ENCODE data around the gene CASZ1.

DNA sequence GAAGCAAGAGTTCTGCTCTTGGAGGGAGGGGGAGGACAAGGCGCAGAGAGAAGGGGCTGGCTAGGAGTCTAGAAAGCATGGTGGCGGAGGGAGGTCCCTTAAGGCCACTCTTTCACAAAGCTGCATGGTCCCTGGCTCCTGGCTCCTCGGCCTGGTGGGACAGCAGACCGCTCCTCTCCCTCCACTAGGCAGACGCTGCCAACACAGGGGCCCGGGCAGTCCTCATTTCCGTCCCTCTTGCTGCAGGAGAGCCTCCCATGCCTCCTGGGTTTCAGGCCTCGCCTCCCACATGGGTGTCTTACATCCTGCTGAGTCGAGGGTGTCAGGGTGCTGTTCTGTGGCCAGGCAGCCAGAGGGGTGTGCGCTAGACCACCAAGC is 108.0 kb downstream of the CASZ1 start:
- TF ChIP-seq YY1 (IDR thresholded peaks at IDR 0.05; ENCODE audit: insufficient read depth, insufficient read length) (no peak), SUZ12 (IDR thresholded peaks at IDR 0.05; ENCODE audit: extremely low read depth, insufficient read depth, insufficient read length) (no peak)
